ENCODE measurements around the gene TSNAX. TPM values are rescaled to one million over a fixed set of nuclear protein-coding genes. Genes with fewer than 3 reads are reported as not detected.
A peak's percentile ranks its signal among the peaks of the same experiment; 100 is the strongest.
"Not testable (repeated sequence)": the region's sequence is repeated elsewhere in the genome, so short reads cannot be mapped to it uniquely, and the experiment has no call there.

The TSNAX gene
- total RNA-seq, 2 donors from 2014 or later = 14.9 to 42.0 TPM

GRCh38 chr1:231584117-231584516, 55.6 kb downstream of the TSNAX start:
- no peaks in the 10 kb centered on the region for H3K36me3 ChIP-seq
- no peak overlapping the region for H3K4me3 ChIP-seq
- ATAC-seq (ENCODE audit: insufficient number of reproducible peaks, low FRiP score, low read depth) (no peak), DNase-seq (ENCODE audit: low spot score) (no peak)
- TF ChIP-seq, protein P1, sequence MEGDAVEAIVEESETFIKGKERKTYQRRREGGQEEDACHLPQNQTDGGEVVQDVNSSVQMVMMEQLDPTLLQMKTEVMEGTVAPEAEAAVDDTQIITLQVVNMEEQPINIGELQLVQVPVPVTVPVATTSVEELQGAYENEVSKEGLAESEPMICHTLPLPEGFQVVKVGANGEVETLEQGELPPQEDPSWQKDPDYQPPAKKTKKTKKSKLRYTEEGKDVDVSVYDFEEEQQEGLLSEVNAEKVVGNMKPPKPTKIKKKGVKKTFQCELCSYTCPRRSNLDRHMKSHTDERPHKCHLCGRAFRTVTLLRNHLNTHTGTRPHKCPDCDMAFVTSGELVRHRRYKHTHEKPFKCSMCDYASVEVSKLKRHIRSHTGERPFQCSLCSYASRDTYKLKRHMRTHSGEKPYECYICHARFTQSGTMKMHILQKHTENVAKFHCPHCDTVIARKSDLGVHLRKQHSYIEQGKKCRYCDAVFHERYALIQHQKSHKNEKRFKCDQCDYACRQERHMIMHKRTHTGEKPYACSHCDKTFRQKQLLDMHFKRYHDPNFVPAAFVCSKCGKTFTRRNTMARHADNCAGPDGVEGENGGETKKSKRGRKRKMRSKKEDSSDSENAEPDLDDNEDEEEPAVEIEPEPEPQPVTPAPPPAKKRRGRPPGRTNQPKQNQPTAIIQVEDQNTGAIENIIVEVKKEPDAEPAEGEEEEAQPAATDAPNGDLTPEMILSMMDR (IDR thresholded peaks at IDR 0.05) = no peak
- H3K9me3 ChIP-seq = no peaks in the 10 kb centered on the region
- H3K4me1 ChIP-seq (ENCODE audit: control insufficient read depth in 1 of 2, low read depth in 2 of 2) = no peaks in the 10 kb centered on the region
- H3K27ac ChIP-seq = no peak overlapping the region
- H3K27me3 ChIP-seq (replicated peaks; ENCODE audit: insufficient read depth) = no peaks in the 10 kb centered on the region

DNA sequence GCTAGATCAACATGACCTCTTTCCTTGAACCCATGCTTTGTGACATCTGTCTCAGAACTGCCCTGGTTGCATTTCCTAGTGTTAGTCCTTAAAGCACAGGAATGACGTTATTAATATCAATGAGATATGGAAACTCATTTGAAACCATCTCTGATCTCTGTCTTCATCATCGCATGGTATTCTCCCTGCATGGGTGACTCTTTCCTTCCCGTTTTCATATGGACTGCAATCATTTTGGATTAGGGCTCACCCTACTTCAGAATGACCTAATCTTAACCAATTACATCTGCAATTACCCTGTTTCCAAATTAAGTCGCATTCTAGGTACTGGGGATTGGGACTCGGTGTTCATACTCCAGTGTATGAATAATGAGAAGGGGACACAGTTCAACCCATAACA, 56.5 kb downstream of the TSNAX start:
- Histone ChIP-seq H3K9me3 (no peaks in the 10 kb centered on the region), H3K4me1 (ENCODE audit: control insufficient read depth in 1 of 2, low read depth in 2 of 2) (no peaks in the 10 kb centered on the region), H3K27me3 (replicated peaks; ENCODE audit: insufficient read depth) (no peaks in the 10 kb centered on the region), H3K27ac (no peak overlapping the region), H3K36me3 (no peaks in the 10 kb centered on the region), H3K4me3 (no peak overlapping the region)
- ATAC-seq (ENCODE audit: insufficient number of reproducible peaks, low FRiP score, low read depth) (no peak), DNase-seq (ENCODE audit: low spot score) (no peak)
- TF ChIP-seq, protein P1 (IDR thresholded peaks at IDR 0.05) = no peak

GRCh38 chr1:231590453-231591198, 62.2 kb downstream of the TSNAX start:
- no peaks in the 10 kb centered on the region for H3K36me3 ChIP-seq
- DNase-seq (ENCODE audit: low spot score) = no peak
- TF ChIP-seq, protein P1 (IDR thresholded peaks at IDR 0.05) = peak; percentile 45
- no peak for ATAC-seq (ENCODE audit: insufficient number of reproducible peaks, low FRiP score, low read depth)
- H3K27ac ChIP-seq = no peak overlapping the region
- no peaks in the 10 kb centered on the region for H3K9me3 ChIP-seq
- no peaks in the 10 kb centered on the region for H3K4me1 ChIP-seq (ENCODE audit: control insufficient read depth in 1 of 2, low read depth in 2 of 2)
- no peak overlapping the region for H3K4me3 ChIP-seq
- H3K27me3 ChIP-seq (replicated peaks; ENCODE audit: insufficient read depth) = no peaks in the 10 kb centered on the region

GRCh38 chr1:231591466-231591865, 63.0 kb downstream of the TSNAX start:
- ATAC-seq (ENCODE audit: insufficient number of reproducible peaks, low FRiP score, low read depth) = no peak
- TF ChIP-seq, protein P1 (IDR thresholded peaks at IDR 0.05) = no peak
- no peaks in the 10 kb centered on the region for H3K4me1 ChIP-seq (ENCODE audit: control insufficient read depth in 1 of 2, low read depth in 2 of 2)

GRCh38 chr1:231592809-231593208, 64.3 kb downstream of the TSNAX start:
- no peaks in the 10 kb centered on the region for H3K9me3 ChIP-seq
- H3K27ac ChIP-seq = no peak overlapping the region
- TF ChIP-seq, protein P1 (IDR thresholded peaks at IDR 0.05) = no peak
- no peaks in the 10 kb centered on the region for H3K4me1 ChIP-seq (ENCODE audit: control insufficient read depth in 1 of 2, low read depth in 2 of 2)
- ATAC-seq (ENCODE audit: insufficient number of reproducible peaks, low FRiP score, low read depth) (no peak), DNase-seq (ENCODE audit: low spot score) (no peak)
- no peaks in the 10 kb centered on the region for H3K36me3 ChIP-seq
- no peak overlapping the region for H3K4me3 ChIP-seq
- no peaks in the 10 kb centered on the region for H3K27me3 ChIP-seq (replicated peaks; ENCODE audit: insufficient read depth)

More at GRCh38 chr1:231591466-231591865, 63.0 kb downstream of the TSNAX start:
- no peak overlapping the region for H3K4me3 ChIP-seq
- DNase-seq (ENCODE audit: low spot score) = no peak
- H3K9me3 ChIP-seq = no peaks in the 10 kb centered on the region
- H3K27me3 ChIP-seq (replicated peaks; ENCODE audit: insufficient read depth) = no peaks in the 10 kb centered on the region
- H3K27ac ChIP-seq = no peak overlapping the region
- no peaks in the 10 kb centered on the region for H3K36me3 ChIP-seq

GRCh38 chr1:231593264-231593663, 64.8 kb downstream of the TSNAX start:
- not testable (repeated sequence) for H3K4me3 ChIP-seq; H3K4me1 ChIP-seq (ENCODE audit: control insufficient read depth in 1 of 2, low read depth in 2 of 2); DNase-seq (ENCODE audit: low spot score); H3K36me3 ChIP-seq; ATAC-seq (ENCODE audit: insufficient number of reproducible peaks, low FRiP score, low read depth); H3K27me3 ChIP-seq (replicated peaks; ENCODE audit: insufficient read depth); H3K9me3 ChIP-seq; H3K27ac ChIP-seq

Data from thoracic aorta (tissue), 2 donors.